HG03060 (cell line): ENCODE measurements around the gene MCM10.
"Not testable (repeated sequence)": the region's sequence is repeated elsewhere in the genome, so short reads cannot be mapped to it uniquely, and the experiment has no call there.

Source experiments
- ATAC-seq: cut with Tn5 transposase; IDR thresholded peaks from one replicate; pipeline ENCODE4 v1.9.1; 2021; ENCODE audit warnings: low read depth, moderate number of reproducible peaks; ENCODE audit not compliant: unreplicated experiment

Gene MCM10

GRCh38 chr10:13219685-13220670 lies 58.6 kb downstream of the MCM10 start:
- ATAC-seq = no peak

GRCh38 chr10:13221572-13221971 lies 60.2 kb downstream of the MCM10 start:
- ATAC-seq = no peak

GRCh38 chr10:13222151-13222550 lies 60.8 kb downstream of the MCM10 start:
- no peak for ATAC-seq

- no peak for ATAC-seq
Observed at GRCh38 chr10:13222566-13222965, 61.2 kb downstream of the MCM10 start.

GRCh38 chr10:13223241-13223640 lies 61.9 kb downstream of the MCM10 start:
- ATAC-seq = no peak

GRCh38 chr10:13224210-13224995 lies 63.0 kb downstream of the MCM10 start:
- no peak for ATAC-seq

- ATAC-seq = no peak
Observed at GRCh38 chr10:13225601-13226000, 64.2 kb downstream of the MCM10 start.

GRCh38 chr10:13227031-13227430 lies 65.7 kb downstream of the MCM10 start:
- no peak for ATAC-seq

GRCh38 chr10:13231190-13231589 lies 69.8 kb downstream of the MCM10 start:
- ATAC-seq = no peak

- ATAC-seq = no peak
Observed at GRCh38 chr10:13231808-13232207, 70.5 kb downstream of the MCM10 start.

- ATAC-seq = no peak
Observed at GRCh38 chr10:13233358-13233757, 72.0 kb downstream of the MCM10 start.

- no peak for ATAC-seq
Observed at GRCh38 chr10:13234172-13234571, 72.8 kb downstream of the MCM10 start, which contains the start of gene UCMA. Gene UCMA (minus strand): TSS chr10:13234374. CDS start chr10:13234258, 116 bp downstream.

GRCh38 chr10:13234736-13235135 lies 73.4 kb downstream of the MCM10 start:
- not testable (repeated sequence) for ATAC-seq

GRCh38 chr10:13236638-13237037 lies 75.3 kb downstream of the MCM10 start:
- ATAC-seq = no peak

- no peak for ATAC-seq
Observed at GRCh38 chr10:13238271-13239077, 77.1 kb downstream of the MCM10 start.

GRCh38 chr10:13239923-13240322 lies 78.6 kb downstream of the MCM10 start:
- ATAC-seq = no peak

- ATAC-seq = no peak
Observed at GRCh38 chr10:13241613-13242012, 80.3 kb downstream of the MCM10 start.

- not testable (repeated sequence) for ATAC-seq
Observed at GRCh38 chr10:13242260-13242659, 80.9 kb downstream of the MCM10 start.

GRCh38 chr10:13247246-13247645 lies 85.9 kb downstream of the MCM10 start:
- no peak for ATAC-seq

- no peak for ATAC-seq
Observed at GRCh38 chr10:13247784-13248183, 86.4 kb downstream of the MCM10 start.
